RCC 7860 (cell line): Measurements from ENCODE around the gene GPR152.
A peak's percentile ranks its signal among the peaks of the same experiment; 100 is the strongest.

Experiments
- DNase-seq: peaks from one replicate; pipeline ENCODE4 v3.0.0-alpha.2; 2015; ENCODE audit warnings: low spot score
- FAIRE-seq: peaks from 2 replicates; lab custom pipeline; 2012; peaks lifted over from hg19 to GRCh38; lab: Jason Lieb, UNC

Gene GPR152

DNA sequence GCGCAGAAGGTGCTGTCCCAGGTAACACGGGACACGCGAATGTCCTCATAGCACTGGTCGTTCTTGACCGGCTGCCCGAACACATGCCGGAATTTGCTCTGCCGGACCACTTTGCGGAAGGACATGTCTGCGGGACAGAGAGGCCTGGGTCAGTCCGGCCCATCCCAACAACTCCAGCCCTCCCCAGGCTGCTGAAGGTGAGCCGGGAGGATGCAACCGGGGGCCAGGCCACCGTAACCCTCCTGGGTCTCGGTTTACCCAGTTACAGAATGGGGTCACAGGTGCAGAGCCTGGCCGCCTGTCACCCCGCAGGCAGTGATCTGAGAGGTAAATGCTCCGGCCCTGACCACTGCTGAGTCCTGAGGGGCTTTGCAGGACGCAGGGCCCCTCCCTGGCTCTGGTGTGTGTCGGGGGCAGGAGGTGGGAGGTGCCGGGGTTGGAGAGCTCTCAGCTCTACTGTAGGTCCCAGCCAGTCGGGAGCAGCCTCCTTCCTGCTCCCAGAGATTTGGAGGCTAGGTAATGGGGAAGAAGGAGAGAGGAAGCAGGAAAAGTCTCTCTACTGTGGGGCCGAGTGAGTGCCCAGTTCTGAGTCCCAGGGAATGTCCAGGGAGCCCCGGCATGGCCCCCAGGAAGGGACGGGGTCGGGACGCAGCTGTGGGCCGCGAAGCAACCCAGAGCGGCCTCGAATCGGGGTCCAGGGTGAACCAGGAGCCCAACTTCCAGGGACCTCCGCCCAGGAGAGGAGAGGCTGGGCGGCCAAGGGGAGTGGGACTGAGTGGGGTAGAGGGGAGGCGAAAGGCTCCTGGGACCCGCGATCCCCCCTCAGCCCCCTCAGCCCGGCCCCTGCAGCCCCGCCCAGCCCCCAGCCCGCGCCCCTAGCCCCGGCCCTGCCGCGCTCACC, 9.8 kb downstream of the GPR152 start:
- DNase-seq: no peak
- FAIRE-seq: no peak

DNA sequence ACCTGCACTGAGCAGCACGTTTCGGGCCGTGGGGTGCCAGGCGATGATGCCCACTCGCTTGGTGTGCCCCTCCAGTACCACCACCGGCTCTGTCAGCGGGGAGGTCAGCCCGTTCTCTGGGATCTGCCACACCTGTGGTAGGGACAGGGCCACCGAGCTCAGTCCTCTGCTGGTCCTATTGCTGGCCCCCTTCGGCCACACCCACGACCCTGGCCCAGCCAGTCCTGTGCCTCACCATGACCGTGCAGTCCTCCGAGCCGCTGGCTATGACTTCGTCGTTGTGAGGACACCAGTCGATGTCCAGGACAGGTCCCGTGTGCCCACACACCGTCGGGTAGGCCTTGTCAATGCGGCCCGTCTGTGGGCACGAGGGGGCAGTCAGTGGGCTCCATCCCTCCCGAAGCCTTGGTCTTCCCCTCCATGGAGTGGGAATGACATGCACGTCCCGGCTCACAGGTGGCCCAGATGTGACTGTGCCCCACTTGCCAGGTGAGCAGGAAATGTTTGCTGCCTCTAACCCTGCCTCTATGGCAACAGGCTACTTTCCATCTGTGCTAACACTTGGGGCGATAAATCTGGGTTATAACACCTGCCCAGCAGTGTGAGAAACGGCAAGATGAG, 10.7 kb downstream of the GPR152 start:
- DNase-seq (no peak), FAIRE-seq (no peak)

DNA sequence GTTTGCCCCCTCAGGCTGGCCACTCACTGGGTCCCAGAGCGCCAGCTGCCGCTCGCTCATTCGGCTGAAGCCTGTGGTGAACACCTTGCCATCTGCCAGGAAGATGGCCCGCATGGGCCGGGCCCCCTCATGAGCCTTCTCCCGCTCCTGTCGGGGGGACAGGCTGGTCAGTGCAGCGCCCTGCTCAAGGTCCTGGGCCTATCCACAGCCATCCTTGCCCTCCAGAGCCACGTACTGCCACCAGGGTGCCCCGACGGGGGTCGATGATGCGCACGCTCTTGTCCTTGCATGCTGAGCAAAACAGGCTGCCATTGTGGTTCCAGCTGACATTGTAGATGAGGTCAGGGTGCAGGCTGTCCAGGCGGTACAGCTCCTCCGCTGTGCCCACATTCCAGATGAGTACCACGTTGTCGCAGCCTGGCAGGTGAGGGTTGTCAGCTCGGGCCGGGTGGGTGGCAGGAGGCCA, 11.4 kb downstream of the GPR152 start:
- no peak for DNase-seq
- no peak for FAIRE-seq

DNA sequence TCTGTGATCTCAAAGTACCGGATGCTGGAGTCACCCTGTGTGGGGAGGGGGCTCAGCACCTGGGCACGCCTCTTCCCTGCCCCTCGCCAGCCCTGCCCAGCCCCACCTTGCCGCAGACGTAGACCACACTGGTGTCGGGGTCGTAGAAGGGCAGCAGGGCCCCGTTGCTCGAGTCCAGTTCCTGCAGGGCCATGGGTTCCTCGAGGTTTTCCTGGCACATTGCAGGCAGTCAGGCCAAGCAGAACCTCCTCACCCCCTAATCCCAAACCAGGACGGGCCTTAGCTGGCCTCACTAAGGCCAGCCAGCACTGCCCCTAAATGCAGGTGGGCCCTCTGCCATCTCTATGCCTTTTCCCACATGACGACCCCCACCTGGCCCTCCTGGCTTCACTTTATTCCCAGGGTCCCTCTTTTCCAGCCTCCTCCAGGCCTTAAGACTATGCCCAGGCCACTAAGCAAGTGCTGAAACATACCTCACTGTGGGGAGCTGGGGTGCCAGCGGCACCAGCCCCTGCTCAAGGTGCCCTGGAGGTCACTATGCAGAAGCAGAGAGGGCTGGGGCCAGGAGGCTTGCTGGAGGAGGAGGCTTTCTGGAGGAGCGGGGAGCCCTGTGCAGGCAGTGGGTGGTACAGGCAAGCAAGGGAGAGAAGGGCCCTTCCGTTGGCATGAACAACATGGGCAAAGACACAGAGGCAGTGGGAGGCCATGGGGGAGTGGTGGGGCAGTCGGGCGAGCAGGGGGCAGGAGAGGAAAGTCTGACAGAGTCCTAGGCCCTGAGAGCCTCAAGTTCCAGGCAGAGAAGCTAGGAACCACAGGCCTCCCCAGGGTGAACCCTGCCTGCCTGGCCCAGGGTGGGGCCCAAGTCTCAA, 12.1 kb downstream of the GPR152 start:
- FAIRE-seq: no peak
- DNase-seq: no peak

DNA sequence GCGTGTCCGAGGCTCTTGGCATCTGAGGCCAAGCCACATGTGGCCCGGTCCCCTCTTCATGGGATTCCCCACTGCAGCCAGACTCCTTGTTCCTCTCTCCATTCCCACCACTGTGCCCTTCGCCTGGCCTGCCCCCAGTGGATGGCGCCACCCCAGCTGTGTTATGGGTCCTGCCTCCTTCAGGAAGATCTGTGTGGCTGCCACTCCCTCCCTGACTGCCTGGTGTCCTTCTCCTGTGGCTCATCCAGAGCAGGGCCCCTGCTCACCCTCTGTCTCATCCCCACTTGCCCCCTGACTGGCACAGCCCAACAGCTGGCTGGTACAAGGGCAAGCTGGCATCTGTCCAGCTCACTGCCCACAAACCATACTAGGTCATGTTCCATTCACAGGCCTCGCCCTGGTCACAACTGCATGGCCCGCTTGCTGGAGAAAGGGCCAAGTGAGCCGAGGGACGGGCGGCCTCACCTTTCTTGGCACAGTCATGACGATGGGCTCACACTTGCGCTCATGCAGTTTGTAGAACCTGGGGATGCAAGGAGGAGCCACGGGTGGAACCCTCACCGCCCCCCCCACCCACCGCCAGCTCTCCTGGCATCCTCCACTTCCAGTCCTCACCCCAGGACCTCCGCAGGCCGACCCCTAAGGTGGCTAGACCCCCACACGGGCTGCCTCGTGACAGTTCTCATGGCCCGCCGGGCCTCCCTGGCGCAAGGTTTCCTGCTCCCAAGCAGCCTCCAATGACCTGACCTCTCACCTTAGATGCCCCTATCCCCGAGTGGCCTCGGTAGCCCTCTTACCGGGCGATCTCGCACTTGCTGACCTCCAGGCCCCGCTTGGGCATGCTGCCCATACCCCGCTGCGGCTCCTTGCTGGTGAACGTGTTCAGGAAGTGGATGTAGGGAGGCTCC, 13.0 kb downstream of the GPR152 start:
- FAIRE-seq (no peak), DNase-seq (peak; percentile 33)

DNA sequence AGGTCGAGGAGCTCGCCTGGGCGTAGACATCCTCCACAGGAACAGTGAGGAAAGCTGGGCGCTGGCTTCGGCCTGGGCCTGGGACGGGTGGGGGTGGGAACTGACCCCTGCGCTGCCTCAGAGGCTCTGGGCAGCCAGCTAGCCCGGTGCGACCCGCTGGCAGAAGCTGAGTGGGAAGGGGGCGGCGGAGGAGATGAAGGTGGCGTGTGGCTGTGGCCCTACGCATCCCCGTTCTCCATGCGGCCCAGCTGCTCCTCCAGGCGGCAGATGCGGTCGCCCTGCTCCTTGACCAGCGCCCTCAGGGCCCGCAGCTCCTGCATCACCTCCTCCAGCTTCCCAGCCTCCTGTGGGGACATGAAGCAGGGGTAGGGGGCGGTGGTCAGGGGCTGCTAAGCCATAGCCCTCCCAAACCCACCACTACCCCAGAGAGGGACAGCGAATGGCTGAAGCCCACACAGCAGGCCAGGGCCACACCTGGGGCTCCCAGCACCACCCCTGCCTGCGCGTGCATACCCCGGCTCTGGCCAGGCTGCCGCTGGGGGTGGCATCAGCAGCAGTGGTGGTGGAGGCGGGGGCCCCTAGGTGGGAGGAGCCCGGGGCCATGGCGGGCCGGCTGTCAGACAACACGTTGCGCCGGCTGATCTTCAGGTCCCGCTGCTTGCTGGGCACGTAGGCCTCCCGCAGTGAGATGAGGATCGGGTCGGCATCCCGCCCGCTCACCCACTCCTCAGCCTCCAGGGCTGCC, 14.2 kb downstream of the GPR152 start:
- FAIRE-seq (no peak), DNase-seq (no peak)

DNA sequence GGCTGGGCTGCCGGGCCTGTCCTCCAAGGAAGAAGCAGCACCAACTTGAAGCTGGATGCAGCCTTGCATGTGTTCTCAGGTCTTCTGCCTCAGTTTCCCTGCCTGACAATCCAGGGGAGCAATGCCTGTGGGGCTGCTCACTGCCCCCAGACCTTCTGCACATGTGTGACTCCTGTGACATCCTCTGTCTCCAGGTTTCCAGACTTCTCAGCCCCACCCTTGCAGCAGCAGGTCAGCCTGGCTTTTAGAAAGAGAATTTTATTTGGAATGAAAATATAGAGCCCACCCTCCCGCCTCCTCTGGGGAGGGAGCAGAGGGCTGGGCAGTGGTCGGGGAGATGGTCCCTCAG, 14.7 kb downstream of the GPR152 start:
- DNase-seq (no peak), FAIRE-seq (no peak)

DNA sequence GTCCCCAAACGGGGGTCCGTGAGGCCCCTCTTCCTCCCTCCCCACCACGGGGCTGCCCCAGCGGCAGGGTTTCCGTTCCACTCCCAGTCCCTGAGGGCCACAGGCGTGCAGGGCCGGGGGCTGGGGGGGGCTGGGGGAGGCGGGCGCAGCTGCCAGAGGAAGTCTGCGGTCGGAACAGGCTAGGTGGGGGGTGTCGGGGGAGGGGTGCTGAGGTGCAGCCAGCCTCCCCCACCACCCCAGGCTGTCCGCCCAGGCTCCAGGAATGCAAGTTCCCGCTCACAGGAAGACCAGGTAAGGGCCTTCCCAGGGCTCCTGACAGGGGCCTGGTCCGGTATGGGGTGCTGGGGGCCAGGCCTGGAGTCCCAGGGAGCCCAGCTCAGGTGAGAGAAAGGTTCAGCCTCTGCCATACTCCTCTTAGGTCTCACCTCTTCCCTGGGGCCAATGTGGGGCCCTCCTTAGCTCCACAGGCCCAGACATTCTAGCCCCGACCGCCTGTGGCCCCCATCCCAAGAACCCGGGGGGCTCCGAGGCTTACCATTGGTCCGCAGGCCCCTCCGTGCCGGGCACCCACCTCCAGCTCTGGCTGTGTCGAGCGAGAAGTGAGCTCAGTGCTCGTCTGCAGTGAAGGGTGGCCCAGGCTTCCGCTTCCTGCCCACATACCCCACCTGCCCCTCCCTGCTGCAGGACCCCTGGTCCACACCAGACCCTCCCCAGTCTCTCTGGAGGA, 15.3 kb downstream of the GPR152 start, which contains the start of gene PTPRCAP:
Gene PTPRCAP (minus strand): TSS at position 601 of the 727 bp plus-strand sequence. CDS start 63 bp downstream, at position 538.
- FAIRE-seq (no peak), DNase-seq (no peak)

DNA sequence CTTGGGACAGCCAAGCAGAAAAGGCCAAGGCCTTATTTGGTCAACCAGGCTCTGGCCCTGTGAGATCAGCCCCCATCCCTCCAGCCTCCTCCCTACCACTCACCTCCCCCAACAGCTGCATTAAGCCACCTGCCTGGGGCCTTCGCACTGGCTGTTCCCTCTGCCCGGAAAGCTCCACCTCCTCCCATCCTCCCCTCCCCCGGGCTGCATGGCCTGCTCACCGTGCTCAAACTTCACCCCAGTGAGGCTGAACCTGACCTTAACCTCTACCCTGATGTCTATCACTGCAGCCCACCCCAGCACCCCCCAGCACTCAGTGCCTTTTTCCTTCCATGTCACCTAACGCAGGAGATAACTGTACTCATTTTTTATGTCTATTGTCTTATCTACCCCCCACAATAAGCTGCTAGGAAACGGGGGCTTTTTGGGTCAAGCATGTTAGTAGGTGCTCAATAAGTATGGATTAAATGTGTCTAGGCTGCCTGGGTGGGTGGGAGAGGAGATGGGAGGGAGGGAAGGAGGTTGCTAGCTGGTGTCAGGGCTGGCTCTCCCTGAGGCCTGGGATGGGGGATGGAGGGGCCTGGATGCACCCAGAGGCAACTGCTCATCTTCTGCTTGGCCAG, 16.0 kb downstream of the GPR152 start:
- FAIRE-seq: no peak
- no peak for DNase-seq

DNA sequence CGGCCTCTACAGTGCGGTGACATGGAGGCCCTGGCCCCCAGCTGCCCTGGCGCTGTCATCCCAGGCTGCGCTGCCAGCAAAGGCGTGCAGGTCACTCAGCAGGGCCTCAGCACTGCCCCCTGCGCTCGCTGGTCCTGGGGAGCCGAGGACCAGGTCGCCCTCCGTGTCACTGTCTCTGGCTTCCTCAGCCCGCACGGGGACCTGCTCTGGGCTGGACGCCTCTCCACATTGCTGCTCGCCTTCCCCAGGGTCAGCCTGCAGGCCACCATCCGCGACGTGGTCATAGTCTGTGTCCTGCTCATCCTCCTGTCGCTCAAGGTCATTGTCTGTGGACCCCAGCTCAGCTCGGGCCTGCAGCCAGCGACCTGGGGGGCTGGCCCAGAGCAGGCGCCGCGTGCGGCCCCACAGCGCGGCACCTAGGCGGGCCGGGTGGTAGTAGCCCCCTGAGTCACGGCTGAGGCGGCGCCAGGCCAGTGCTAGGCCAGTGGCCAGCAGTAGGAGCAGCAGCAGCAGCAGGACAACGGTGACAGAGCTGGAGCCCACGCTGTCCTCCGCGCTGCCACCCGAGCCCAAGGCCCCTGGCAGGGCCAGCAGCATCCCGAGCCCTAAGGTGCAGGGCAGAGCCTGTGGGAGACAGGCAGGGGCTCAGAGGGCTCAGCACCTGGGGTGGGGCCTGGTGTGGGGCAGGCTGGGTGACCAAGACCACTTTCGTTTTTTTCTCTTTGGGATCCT, 16.6 kb downstream of the GPR152 start:
- DNase-seq (no peak), FAIRE-seq (no peak)

DNA sequence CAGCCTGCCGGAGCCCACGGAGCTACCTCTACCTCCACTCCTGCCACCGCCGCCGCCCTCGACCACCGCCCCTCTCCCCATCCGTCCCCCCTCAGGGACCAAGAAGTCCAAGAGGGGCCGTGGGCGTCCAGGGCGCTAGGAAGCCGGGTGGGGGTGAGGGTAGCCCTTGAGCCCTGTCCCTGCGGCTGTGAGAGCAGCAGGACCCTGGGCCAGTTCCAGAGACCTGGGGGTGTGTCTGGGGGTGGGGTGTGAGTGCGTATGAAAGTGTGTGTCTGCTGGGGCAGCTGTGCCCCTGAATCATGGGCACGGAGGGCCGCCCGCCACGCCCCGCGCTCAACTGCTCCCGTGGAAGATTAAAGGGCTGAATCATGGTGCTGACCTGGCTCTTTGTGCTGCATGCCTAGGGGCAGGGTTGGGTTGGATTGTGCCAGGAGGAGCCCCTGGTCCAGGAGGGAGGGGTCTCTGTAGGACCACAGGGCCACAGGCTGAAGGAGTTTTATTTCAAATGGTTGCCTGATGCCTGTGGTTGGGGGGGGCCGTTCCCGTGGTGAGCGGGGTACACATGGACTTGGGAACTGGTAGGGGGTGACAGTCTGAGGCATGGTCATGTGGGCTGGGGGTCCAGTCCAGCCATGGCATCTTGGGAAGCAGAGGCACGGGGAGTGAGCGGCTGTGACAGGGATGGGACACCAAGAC, 17.4 kb downstream of the GPR152 start:
- FAIRE-seq (no peak), DNase-seq (no peak)

DNA sequence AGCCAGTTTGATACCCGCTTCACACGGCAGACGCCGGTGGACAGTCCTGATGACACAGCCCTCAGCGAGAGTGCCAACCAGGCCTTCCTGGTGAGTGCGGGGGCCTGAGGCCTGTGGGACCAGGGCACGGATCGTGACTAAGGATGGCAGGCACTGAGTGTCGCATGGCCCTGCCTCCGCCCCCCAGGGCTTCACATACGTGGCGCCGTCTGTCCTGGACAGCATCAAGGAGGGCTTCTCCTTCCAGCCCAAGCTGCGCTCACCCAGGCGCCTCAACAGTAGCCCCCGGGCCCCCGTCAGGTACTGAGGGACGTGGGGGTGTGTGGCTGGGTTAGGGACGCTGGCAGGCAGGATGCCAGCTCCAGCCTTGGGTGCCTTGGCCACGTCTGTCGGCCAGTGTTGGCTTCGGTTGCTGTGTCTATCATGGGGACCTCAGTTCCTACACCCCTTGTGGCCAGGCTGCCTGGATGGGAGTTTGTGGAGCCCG, 18.1 kb downstream of the GPR152 start:
- no peak for DNase-seq
- FAIRE-seq: no peak

DNA sequence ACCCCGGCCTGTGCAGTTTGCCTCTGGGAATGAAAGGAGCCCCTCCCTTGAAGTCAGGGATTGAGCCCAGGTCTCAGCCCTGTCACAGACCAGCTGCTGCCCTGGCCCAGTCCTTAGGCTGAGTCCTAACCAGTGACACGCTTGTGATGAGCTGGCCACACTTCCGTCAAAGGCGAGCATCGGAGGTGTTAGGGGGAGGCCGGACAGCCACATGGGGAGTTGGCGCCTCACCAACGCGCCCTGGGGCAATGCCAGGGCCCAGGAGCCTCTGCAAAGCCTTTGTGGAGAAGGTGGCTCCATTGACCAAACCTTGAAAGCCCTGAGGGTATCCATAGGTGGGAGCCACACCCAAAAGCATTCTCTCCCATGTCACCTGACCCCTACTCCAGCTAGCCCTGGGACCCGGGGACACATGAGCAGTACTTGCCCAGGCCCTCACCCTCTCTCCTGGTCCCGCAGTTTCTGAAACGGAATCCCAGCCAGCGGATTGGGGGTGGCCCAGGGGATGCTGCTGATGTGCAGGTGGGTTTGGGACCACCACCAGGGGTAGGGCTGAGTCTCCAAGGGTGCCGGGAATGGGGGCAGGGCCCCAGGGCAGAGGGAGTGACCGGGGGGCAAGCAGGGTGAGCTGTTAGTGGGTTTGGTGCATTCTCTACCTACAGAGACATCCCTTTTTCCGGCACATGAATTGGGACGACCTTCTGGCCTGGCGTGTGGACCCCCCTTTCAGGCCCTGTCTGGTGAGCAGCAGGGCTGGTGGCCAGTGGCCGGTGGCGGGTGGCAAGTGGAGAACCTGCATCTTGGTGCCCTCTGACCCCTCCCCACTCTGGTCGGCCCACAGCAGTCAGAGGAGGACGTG, 18.8 kb downstream of the GPR152 start:
- no peak for FAIRE-seq

DNA sequence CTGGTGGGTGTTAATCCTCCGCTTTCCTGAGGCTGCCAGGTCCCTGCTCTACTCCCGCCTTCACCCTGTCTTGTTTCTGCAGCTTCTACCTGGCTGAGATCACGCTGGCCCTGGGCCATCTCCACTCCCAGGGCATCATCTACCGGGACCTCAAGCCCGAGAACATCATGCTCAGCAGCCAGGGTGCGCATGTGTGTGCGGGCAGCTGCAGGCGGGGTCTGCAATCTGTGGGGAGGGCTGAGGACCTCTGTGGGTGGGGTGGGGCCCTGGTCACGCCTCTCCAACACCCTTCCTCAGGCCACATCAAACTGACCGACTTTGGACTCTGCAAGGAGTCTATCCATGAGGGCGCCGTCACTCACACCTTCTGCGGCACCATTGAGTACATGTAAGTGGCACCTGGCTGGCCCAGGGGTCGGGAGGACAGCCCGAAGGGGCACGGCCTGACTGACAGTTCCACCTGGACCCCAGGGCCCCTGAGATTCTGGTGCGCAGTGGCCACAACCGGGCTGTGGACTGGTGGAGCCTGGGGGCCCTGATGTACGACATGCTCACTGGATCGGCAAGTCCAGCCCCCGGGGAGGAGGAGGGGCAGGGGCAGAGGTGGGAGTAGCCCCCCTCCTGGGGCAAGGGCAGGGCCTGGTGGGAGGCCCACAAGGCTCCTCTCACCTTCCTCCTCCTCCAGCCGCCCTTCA, 19.7 kb downstream of the GPR152 start:
- FAIRE-seq (no peak), DNase-seq (no peak)

More for the DNA sequence above, 18.8 kb downstream of the GPR152 start:
- no peak for DNase-seq
